Neuronal stem cell (in vitro differentiated cells): Measurements from ENCODE around the gene SMG1.
"Not testable (repeated sequence)": the region's sequence is repeated elsewhere in the genome, so short reads cannot be mapped to it uniquely, and the experiment has no call there.

ENCODE experiments used
- DNase-seq: peaks from one replicate; pipeline ENCODE4 v3.0.0-alpha.2; 2013; ENCODE audit warnings: low spot score
- H2AFZ ChIP-seq: one replicate; pipeline ENCODE4 v1.6.1; 2013; ENCODE audit warnings: mild to moderate bottlenecking, low read length, inconsistent platforms
- H2AK5ac ChIP-seq: 2 replicates; pipeline ENCODE4 v1.6.1; 2013; ENCODE audit warnings: low read depth, mild to moderate bottlenecking, inconsistent platforms, low read length, moderate library complexity, mixed read lengths
- H2BK120ac ChIP-seq: 2 replicates; pipeline ENCODE4 v1.6.1; 2013; ENCODE audit warnings: low read depth, mild to moderate bottlenecking, inconsistent platforms, low read length, moderate library complexity, mixed read lengths
- H2BK12ac ChIP-seq: one replicate; pipeline ENCODE4 v1.6.1; 2013; ENCODE audit warnings: low read length, inconsistent platforms
- H2BK15ac ChIP-seq: 2 replicates; pipeline ENCODE4 v1.6.1; 2013; ENCODE audit warnings: mild to moderate bottlenecking, low read length, inconsistent platforms, mixed read lengths
- H2BK5ac ChIP-seq: one replicate; pipeline ENCODE4 v1.6.1; 2013; ENCODE audit warnings: inconsistent platforms, mild to moderate bottlenecking, low read length, moderate library complexity
- H3K14ac ChIP-seq: one replicate; pipeline ENCODE4 v1.6.1; 2013; ENCODE audit warnings: low read length, inconsistent platforms
- H3K18ac ChIP-seq: 2 replicates; pipeline ENCODE4 v1.6.1; 2013; ENCODE audit warnings: low read length, inconsistent platforms
- H3K23ac ChIP-seq: 2 replicates; pipeline ENCODE4 v1.6.1; 2013; ENCODE audit warnings: low read depth, mild to moderate bottlenecking, mixed read lengths, low read length, inconsistent platforms; ENCODE audit not compliant: poor library complexity
- H3K27ac ChIP-seq: replicated peaks from 3 replicates; pipeline ENCODE4 v1.5.1; 2013; ENCODE audit warnings: low read length, inconsistent platforms
- H3K27me3 ChIP-seq, 3 experiments: 2 replicates each; pipeline ENCODE4 v1.6.1; 2013; ENCODE audit warnings: low read length in 3 of 3, mild to moderate bottlenecking in 2 of 3, inconsistent platforms in 1 of 3, low read depth in 1 of 3, mixed read lengths in 1 of 3, moderate library complexity in 1 of 3; ENCODE audit not compliant: control insufficient read depth in 3 of 3, insufficient read depth in 3 of 3
- H3K36me3 ChIP-seq, 2 donors: replicated peaks in 1 of 2; 2 replicates each; pipeline ENCODE4 v1.6.1; 2013; ENCODE audit warnings: low read length in 2 of 2; ENCODE audit not compliant: control insufficient read depth in 2 of 2, insufficient read depth in 2 of 2
- H3K4ac ChIP-seq: 2 replicates; pipeline ENCODE4 v1.6.1; 2013; ENCODE audit warnings: inconsistent platforms, mild to moderate bottlenecking, low read length, moderate library complexity
- H3K4me1 ChIP-seq, 2 donors: 1 replicate in 1 of 2; 2 replicates in 1 of 2; pipeline ENCODE4 v1.6.1; 2013; ENCODE audit warnings: low read length in 2 of 2, low read depth in 1 of 2; ENCODE audit not compliant: control insufficient read depth in 2 of 2, insufficient read depth in 1 of 2
- H3K4me2 ChIP-seq: one replicate; pipeline ENCODE4 v1.6.1; 2013; ENCODE audit warnings: mild to moderate bottlenecking, low read length, inconsistent platforms; ENCODE audit not compliant: insufficient read depth, poor library complexity, severe bottlenecking
- H3K4me3 ChIP-seq, 2 donors: 2 replicates each; pipeline ENCODE4 v1.5.1; 2013; ENCODE audit warnings: low read length in 2 of 2, mild to moderate bottlenecking in 2 of 2, inconsistent platforms in 1 of 2, moderate library complexity in 1 of 2
- H3K79me1 ChIP-seq: one replicate; pipeline ENCODE4 v1.6.1; 2013; ENCODE audit warnings: low read depth, mild to moderate bottlenecking, inconsistent platforms, low read length, moderate library complexity
- H3K9ac ChIP-seq: one replicate; pipeline ENCODE4 v1.6.1; 2013; ENCODE audit warnings: mild to moderate bottlenecking, low read depth, low read length, inconsistent platforms; ENCODE audit not compliant: poor library complexity
- H3K9me3 ChIP-seq, 2 donors: replicated peaks in 1 of 2; 2 replicates each; pipeline versions ENCODE3 to v1.6.1; 2013; ENCODE audit warnings: low read length in 2 of 2, mild to moderate bottlenecking in 2 of 2, inconsistent platforms in 1 of 2, low read depth in 1 of 2, mixed read lengths in 1 of 2, moderate library complexity in 1 of 2; ENCODE audit not compliant: control insufficient read depth in 2 of 2, insufficient read depth in 1 of 2
- H4K8ac ChIP-seq: one replicate; pipeline ENCODE4 v1.6.1; 2013; ENCODE audit warnings: low read depth, mild to moderate bottlenecking, inconsistent platforms, low read length, moderate library complexity
- H4K91ac ChIP-seq: one replicate; pipeline ENCODE4 v1.6.1; 2013; ENCODE audit warnings: low read length, low read depth, mild to moderate bottlenecking, inconsistent platforms; ENCODE audit not compliant: poor library complexity
- WGBS, 2 donors: extraction: QIAGEN DNeasy Blood & Tissue Kit; methylation state at CpG; one replicate each; pipeline ENCODE4 v1.1.7; 2013; ENCODE audit warnings: missing lambda C conversion rate in 2 of 2, mixed read lengths in 1 of 2; ENCODE audit not compliant: insufficient read length in 2 of 2, insufficient replicate concordance in 1 of 2; ENCODE audit errors: extremely low coverage in 2 of 2; 5-methylcytosine and 5-hydroxymethylcytosine counted together

Gene SMG1

GRCh38 chr16:18876301-18876700, 49.9 kb downstream of the SMG1 start:
- not testable (repeated sequence) for H3K14ac ChIP-seq, H3K4ac ChIP-seq, H2BK15ac ChIP-seq, H3K4me2 ChIP-seq, H4K8ac ChIP-seq, H3K4me1 ChIP-seq, H2AFZ ChIP-seq, H2AK5ac ChIP-seq, H3K27me3 ChIP-seq, H3K4me3 ChIP-seq, H3K18ac ChIP-seq, H3K23ac ChIP-seq, H2BK120ac ChIP-seq, H2BK12ac ChIP-seq, H2BK5ac ChIP-seq, H3K9ac ChIP-seq, H3K79me1 ChIP-seq, DNase-seq, H3K27ac ChIP-seq, H3K9me3 ChIP-seq, H4K91ac ChIP-seq
- WGBS, 2 donors: no CpG with 5 or more reads among the region's 5 CpGs
- peaks cover 0 to 47% of the 10 kb centered on the region in 2 donors for H3K36me3 ChIP-seq

GRCh38 chr16:18869043-18869771, 57.0 kb downstream of the SMG1 start:
- WGBS, 2 donors: no CpG with 5 or more reads among the region's 2 CpGs

GRCh38 chr16:18866277-18866823, 59.9 kb downstream of the SMG1 start:
- H3K79me1 ChIP-seq, H4K91ac ChIP-seq, H3K4ac ChIP-seq, H2BK15ac ChIP-seq, H3K9ac ChIP-seq, H3K14ac ChIP-seq, DNase-seq, H2BK120ac ChIP-seq, H3K18ac ChIP-seq, H3K4me1 ChIP-seq, H2BK12ac ChIP-seq, H3K4me2 ChIP-seq, H3K27me3 ChIP-seq, H3K23ac ChIP-seq, H2BK5ac ChIP-seq, H3K4me3 ChIP-seq, H2AFZ ChIP-seq, H4K8ac ChIP-seq, H3K9me3 ChIP-seq, H3K27ac ChIP-seq, H2AK5ac ChIP-seq: not testable (repeated sequence)
- no CpG with 5 or more reads among the region's 2 CpGs for WGBS, 2 donors
- H3K36me3 ChIP-seq: peaks cover 4 to 67% of the 10 kb centered on the region in 2 donors

More at GRCh38 chr16:18869043-18869771, 57.0 kb downstream of the SMG1 start:
- not testable (repeated sequence) for H3K4me3 ChIP-seq, H2BK5ac ChIP-seq, H3K4me2 ChIP-seq, DNase-seq, H3K23ac ChIP-seq, H3K9me3 ChIP-seq, H4K91ac ChIP-seq, H2AFZ ChIP-seq, H3K4ac ChIP-seq, H4K8ac ChIP-seq, H3K9ac ChIP-seq, H2AK5ac ChIP-seq, H3K18ac ChIP-seq, H2BK15ac ChIP-seq, H2BK12ac ChIP-seq, H3K27ac ChIP-seq, H3K79me1 ChIP-seq, H3K14ac ChIP-seq, H2BK120ac ChIP-seq, H3K4me1 ChIP-seq, H3K27me3 ChIP-seq
- H3K36me3 ChIP-seq: peaks cover 2 to 68% of the 10 kb centered on the region in 2 donors

- H3K9me3 ChIP-seq, H3K18ac ChIP-seq, H3K23ac ChIP-seq, H2BK15ac ChIP-seq, H2BK12ac ChIP-seq, H2AFZ ChIP-seq, H3K4ac ChIP-seq, H4K8ac ChIP-seq, H2BK5ac ChIP-seq, H2AK5ac ChIP-seq, H3K27ac ChIP-seq, H3K14ac ChIP-seq, H3K27me3 ChIP-seq, H3K4me2 ChIP-seq, DNase-seq, H3K79me1 ChIP-seq, H3K4me3 ChIP-seq, H3K9ac ChIP-seq, H3K4me1 ChIP-seq, H4K91ac ChIP-seq, H2BK120ac ChIP-seq: not testable (repeated sequence)
- H3K36me3 ChIP-seq: peaks cover 2 to 47% of the 10 kb centered on the region in 2 donors
These were observed 63.3 kb downstream of the SMG1 start for GRCh38 chr16:18862891-18863290.
